Karpas-422 (cell line): Measurements from ENCODE around the gene CTAGE6. TPM values are rescaled to one million over a fixed set of nuclear protein-coding genes. Genes with fewer than 3 reads are reported as not detected.
"Not testable (repeated sequence)": the region's sequence is repeated elsewhere in the genome, so short reads cannot be mapped to it uniquely, and the experiment has no call there.

ENCODE experiments used
- DNase-seq: peaks from one replicate; pipeline ENCODE4 v3.0.0-alpha.2; 2015
- H2AFZ ChIP-seq: fragments of 200-600 bp; sonication (generic); 2 replicates; pipeline ENCODE4 v1.6.1; 2014; ENCODE audit warnings: antibody characterized with exemption, low read length, mixed read lengths
- H3K27ac ChIP-seq: fragments of 200-600 bp; sonication (generic); 2 replicates; pipeline ENCODE4 v1.5.1; 2014; ENCODE audit warnings: mild to moderate bottlenecking, low read length, moderate library complexity
- H3K27me3 ChIP-seq: fragments of 200-600 bp; sonication (generic); 2 replicates; pipeline ENCODE4 v1.6.1; 2014; ENCODE audit warnings: low read length, mixed read lengths
- H3K36me3 ChIP-seq: fragments of 200-600 bp; sonication (generic); 2 replicates; pipeline ENCODE4 v1.6.1; 2014; ENCODE audit warnings: low read length, mixed read lengths; ENCODE audit not compliant: insufficient read depth
- H3K4me1 ChIP-seq: fragments of 200-600 bp; sonication (generic); 2 replicates; pipeline ENCODE4 v1.6.1; 2014; ENCODE audit warnings: mild to moderate bottlenecking, low read length, mixed read lengths
- H3K4me2 ChIP-seq: fragments of 200-600 bp; sonication (generic); 2 replicates; pipeline ENCODE4 v1.6.1; 2014; ENCODE audit warnings: low read length, low read depth, mild to moderate bottlenecking; ENCODE audit not compliant: poor library complexity, severe bottlenecking
- H3K4me3 ChIP-seq: fragments of 200-600 bp; sonication (generic); 2 replicates; pipeline ENCODE4 v1.5.1; 2014; ENCODE audit warnings: mild to moderate bottlenecking, antibody characterized with exemption, low read length, mixed read lengths
- H3K79me2 ChIP-seq: fragments of 200-600 bp; sonication (generic); 2 replicates; pipeline ENCODE4 v1.6.1; 2014; ENCODE audit warnings: mild to moderate bottlenecking, low read length, mixed read lengths
- H3K9ac ChIP-seq: fragments of 200-600 bp; sonication (generic); 2 replicates; pipeline ENCODE4 v1.6.0; 2014; ENCODE audit warnings: low read length
- H3K9me2 ChIP-seq: fragments of 200-600 bp; sonication (generic), shearing (Covaris generic); replicated peaks from 2 replicates; pipeline ENCODE4 v1.6.0; 2014; ENCODE audit warnings: mild to moderate bottlenecking, low read length, moderate library complexity; ENCODE audit not compliant: insufficient read depth
- H3K9me3 ChIP-seq: fragments of 300-700, 200-600 bp; sonication (generic); 2 replicates; pipeline ENCODE4 v1.6.1; 2014; ENCODE audit warnings: low read length, mixed read lengths
- H4K20me1 ChIP-seq: fragments of 200-600 bp; sonication (generic); 2 replicates; pipeline ENCODE4 v1.6.1; 2014; ENCODE audit warnings: mild to moderate bottlenecking, antibody characterized with exemption, low read length, low read depth; ENCODE audit not compliant: insufficient read depth
- total RNA-seq: library from RNA; depleted of rRNA; stranded (reverse); fragments of >200 nt; shearing (Covaris generic); gene quantifications from 2 replicates; pipeline ENCODE4 v1.2.3, GENCODE V29; 2014; ENCODE audit warnings: low replicate concordance

CTAGE6 gene
- total RNA-seq, 1 experiment from 2014 or later, result not detected

DNA sequence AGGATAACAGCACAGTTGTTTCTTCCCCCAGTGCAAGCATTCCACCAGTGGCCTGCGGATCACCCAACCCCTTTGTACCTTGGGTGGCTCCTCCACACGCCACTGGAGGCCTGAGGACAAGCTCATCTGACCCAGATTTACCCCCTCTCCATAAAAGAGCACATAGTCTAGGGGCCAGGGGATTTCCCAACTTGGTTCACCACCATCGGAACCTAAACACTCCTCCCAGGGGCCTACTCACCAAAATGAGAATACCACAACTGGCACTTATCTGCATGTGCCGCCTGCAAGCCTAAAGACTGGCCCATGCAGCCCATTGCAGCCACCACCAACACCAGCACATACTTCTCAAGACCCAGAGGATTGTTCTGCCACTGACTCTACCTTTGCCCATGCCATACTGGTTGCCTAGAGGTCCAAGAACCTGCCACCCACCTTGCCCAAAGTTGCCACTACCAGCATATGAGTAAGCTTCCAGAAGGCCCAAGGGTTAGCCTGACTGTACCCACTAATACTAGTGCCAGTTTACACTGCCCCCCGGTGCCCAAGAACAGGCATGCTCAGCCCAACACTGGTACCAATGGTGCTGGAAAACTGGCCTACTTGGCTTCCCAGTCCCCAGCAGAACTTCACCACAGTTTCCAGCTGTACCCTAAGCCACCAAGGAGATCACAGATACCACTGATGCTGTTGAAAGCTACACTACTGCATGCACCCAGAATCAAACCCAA lies 15.4 kb upstream of the CTAGE6 start:
- H3K27me3 ChIP-seq, H3K4me1 ChIP-seq, DNase-seq, H3K9me3 ChIP-seq, H3K4me3 ChIP-seq, H3K79me2 ChIP-seq, H3K9ac ChIP-seq, H3K36me3 ChIP-seq, H2AFZ ChIP-seq, H3K4me2 ChIP-seq, H3K9me2 ChIP-seq, H4K20me1 ChIP-seq, H3K27ac ChIP-seq: not testable (repeated sequence)

DNA sequence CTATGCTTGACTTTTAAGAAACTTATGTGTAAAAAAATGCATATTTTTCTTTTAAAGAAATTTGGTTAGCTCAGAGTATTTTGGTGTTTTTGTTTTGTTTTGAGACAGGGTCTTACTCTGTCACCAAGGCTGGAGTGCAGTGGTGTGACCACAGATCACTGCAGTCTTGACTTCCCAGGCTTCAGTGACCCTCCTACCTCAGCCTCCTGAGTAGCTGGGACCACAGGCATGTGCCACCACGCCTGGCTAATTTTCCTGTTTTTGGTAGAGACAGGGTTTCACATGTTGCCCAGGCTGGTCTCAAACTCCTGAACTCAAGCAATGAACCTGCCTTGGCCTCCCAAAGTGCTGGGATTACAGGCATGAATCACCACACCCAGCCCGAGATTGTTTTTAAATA lies 10.0 kb upstream of the CTAGE6 start:
- not testable (repeated sequence) for H3K79me2 ChIP-seq, H2AFZ ChIP-seq, H3K36me3 ChIP-seq, H3K9me3 ChIP-seq, H3K4me3 ChIP-seq, H3K9ac ChIP-seq, H4K20me1 ChIP-seq, DNase-seq, H3K27me3 ChIP-seq, H3K27ac ChIP-seq, H3K9me2 ChIP-seq, H3K4me1 ChIP-seq, H3K4me2 ChIP-seq

DNA sequence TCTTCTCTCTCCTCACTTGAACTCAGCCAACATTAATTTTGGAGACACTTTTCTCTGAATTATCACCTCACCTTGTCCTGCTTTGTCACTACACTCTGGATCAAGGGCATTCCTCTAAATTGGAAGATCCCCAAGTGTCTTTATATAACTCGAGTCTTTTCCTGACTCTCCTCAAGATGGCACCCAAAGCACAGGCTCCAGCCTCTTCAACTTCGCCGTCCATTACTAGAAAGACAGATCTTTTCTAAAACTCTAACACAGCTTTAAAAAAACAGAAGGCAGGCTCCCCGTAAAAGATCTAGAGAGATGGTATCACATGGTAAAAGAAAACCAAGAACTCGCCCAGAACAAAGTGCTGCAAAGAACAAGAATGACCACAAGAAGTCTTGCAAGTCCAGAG lies 8.2 kb upstream of the CTAGE6 start:
- not testable (repeated sequence) for H3K27ac ChIP-seq, H3K9me2 ChIP-seq, H3K27me3 ChIP-seq, H3K4me1 ChIP-seq, DNase-seq, H2AFZ ChIP-seq, H3K4me2 ChIP-seq, H3K9me3 ChIP-seq, H4K20me1 ChIP-seq, H3K79me2 ChIP-seq, H3K4me3 ChIP-seq, H3K36me3 ChIP-seq, H3K9ac ChIP-seq

DNA sequence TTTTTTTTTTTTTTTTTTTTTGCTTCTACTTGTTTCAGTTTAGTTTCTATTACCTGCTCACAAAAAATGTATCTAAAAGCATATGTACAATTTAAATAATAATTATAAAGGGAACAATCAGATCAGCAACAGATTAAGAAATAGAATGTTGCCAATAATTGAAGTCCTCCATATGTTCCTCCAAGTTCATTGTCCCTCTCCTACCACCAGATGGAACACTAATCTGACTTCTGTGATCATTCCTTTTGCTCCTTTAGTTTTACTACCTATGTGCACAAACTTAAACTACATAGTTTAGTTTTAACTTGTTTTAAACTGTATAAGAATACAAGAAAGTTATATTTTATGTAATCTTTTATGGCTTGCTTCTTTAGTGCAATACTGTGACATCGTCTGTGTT lies 5.6 kb upstream of the CTAGE6 start:
- not testable (repeated sequence) for H2AFZ ChIP-seq, H3K4me2 ChIP-seq, H3K9ac ChIP-seq, H3K27ac ChIP-seq, H3K4me3 ChIP-seq, H3K9me2 ChIP-seq, H3K36me3 ChIP-seq, H3K27me3 ChIP-seq, H3K79me2 ChIP-seq, DNase-seq, H3K9me3 ChIP-seq, H3K4me1 ChIP-seq, H4K20me1 ChIP-seq

DNA sequence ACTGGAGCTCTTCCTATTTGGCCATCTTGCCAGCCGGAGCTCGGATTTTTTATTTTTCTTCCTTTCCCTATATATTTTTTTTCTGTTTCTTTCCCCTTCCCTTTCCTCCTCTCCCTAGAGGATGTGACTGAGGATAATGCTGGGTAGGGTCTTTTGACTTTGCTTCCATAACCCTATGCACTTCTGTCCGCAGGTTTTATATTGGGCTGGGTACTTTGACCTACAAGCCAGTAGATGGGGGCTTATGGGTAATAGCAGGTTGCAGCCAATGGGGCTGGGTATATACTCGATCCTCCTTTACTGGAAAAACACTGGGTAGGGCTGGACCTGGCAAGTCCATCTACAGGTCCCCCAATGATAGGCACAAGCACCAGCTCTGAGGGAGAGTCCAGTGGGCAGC lies 12.2 kb downstream of the CTAGE6 start:
- not testable (repeated sequence) for H3K4me2 ChIP-seq, H3K4me3 ChIP-seq, H3K9ac ChIP-seq, H4K20me1 ChIP-seq, H3K36me3 ChIP-seq, H3K9me2 ChIP-seq, H3K9me3 ChIP-seq, H3K27me3 ChIP-seq, H3K27ac ChIP-seq, H3K4me1 ChIP-seq, H3K79me2 ChIP-seq, H2AFZ ChIP-seq, DNase-seq

DNA sequence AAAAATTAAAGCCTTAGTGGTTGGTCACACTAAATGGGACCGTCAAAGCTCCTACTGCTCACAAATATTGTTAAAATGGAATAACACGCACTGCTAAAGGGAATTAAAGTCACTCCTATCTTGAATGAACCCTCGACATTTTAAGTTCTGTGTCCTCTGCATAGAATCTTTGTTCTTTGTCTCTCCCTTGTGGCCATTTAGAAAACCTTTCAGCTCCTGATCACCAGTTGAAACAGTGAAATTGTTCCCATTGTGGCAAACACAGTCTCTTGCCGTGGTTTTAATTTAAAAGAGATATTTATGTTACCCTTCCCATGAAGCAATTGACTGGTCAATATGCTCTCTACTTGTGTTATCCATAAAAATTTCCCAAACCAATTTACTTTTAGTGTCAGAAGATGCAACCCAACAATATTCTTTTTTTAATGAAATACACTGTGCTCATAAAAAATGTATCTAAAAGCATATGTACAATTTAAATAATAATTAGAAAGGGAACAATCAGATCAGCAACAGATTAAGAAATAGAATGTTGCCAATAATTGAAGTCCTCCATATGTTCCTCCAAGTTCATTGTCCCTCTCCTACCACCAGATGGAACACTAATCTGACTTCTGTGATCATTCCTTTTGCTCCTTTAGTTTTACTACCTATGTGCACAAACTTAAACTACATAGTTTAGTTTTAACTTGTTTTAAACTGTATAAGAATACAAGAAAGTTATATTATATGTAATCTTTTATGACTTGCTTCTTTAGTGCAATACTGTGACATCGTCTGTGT lies 20.3 kb downstream of the CTAGE6 start:
- not testable (repeated sequence) for H4K20me1 ChIP-seq, H3K9me3 ChIP-seq, H3K27ac ChIP-seq, H3K27me3 ChIP-seq, H2AFZ ChIP-seq, H3K79me2 ChIP-seq, H3K36me3 ChIP-seq, H3K9me2 ChIP-seq, H3K9ac ChIP-seq, H3K4me1 ChIP-seq, H3K4me2 ChIP-seq, H3K4me3 ChIP-seq
- peak; percentile 72 for DNase-seq

DNA sequence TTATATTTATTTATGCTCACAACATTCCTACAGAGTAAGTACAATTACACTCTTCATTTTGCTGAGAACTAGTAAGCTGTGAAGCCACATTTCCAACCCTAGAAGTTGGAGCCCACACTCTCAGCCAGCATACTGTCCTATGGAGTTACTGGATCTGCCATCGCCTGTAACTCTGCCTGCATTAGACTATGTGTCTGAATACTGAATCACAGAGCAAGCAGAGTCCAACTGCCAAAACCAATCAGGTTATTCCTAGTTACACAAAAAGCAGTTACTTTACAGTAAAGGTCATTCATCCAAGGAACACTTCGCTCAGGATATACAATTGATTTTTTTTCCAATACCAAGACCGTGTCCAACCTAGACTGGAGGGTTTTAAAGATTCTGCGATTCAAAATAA lies 21.5 kb downstream of the CTAGE6 start:
- Histone ChIP-seq H3K36me3 (no peaks in the 10 kb centered on the region), H3K4me2 (no peak overlapping the region), H3K4me1 (no peaks in the 10 kb centered on the region), H3K9me3 (no peaks in the 10 kb centered on the region), H3K27me3 (no peaks in the 10 kb centered on the region), H4K20me1 (no peaks in the 10 kb centered on the region), H3K79me2 (no peaks in the 10 kb centered on the region), H3K9ac (no peak overlapping the region), H3K27ac (no peak overlapping the region), H3K9me2 (no peaks in the 10 kb centered on the region), H2AFZ (no peak overlapping the region), H3K4me3 (no peak overlapping the region)
- DNase-seq, result no peak

DNA sequence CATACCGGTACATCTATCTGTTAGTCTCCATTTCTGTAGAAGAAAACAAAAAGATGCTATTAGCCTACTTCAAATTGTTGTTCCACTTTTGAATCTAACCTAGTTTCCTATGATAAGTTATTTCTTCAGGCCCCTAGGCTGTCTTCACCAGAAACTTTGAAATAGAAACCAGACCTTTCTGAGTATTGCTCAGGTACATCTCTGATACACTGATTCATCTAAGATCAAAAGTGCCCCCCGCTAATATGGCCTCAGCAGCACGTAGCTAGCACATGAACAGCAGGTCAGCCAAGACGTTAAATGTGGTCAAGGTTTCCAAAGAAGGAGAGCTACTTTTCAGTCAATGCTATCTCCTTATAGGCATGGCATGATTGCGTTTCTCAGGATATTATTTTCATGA lies 23.6 kb downstream of the CTAGE6 start:
- no peaks in the 10 kb centered on the region for H3K36me3 ChIP-seq
- H2AFZ ChIP-seq, result no peak overlapping the region
- no peaks in the 10 kb centered on the region for H3K9me2 ChIP-seq
- H3K4me2 ChIP-seq, result no peak overlapping the region
- H3K4me3 ChIP-seq, result no peak overlapping the region
- no peaks in the 10 kb centered on the region for H3K79me2 ChIP-seq
- H3K9me3 ChIP-seq, result no peaks in the 10 kb centered on the region
- no peaks in the 10 kb centered on the region for H3K27me3 ChIP-seq
- no peak overlapping the region for H3K27ac ChIP-seq
- no peaks in the 10 kb centered on the region for H4K20me1 ChIP-seq
- DNase-seq, result no peak
- H3K9ac ChIP-seq, result no peak overlapping the region
- no peaks in the 10 kb centered on the region for H3K4me1 ChIP-seq
